GM18502 (cell line): ENCODE results near the gene SLC1A2.

ENCODE experiments used
- ATAC-seq: cut with Tn5 transposase; IDR thresholded peaks from one replicate; pipeline ENCODE4 v1.9.1; 2021; ENCODE audit warnings: mild to moderate bottlenecking; ENCODE audit not compliant: unreplicated experiment, poor library complexity

SLC1A2 gene

GRCh38 chr11:35414776-35415175 is 4.6 kb downstream of the SLC1A2 start:
- no peak for ATAC-seq

- no peak for ATAC-seq
Measured at GRCh38 chr11:35414311-35414710, 5.0 kb downstream of the SLC1A2 start.

GRCh38 chr11:35413598-35413997 is 5.8 kb downstream of the SLC1A2 start:
- no peak for ATAC-seq

- no peak for ATAC-seq
Measured at GRCh38 chr11:35412285-35412684, 7.1 kb downstream of the SLC1A2 start.

GRCh38 chr11:35407041-35407440 is 12.3 kb downstream of the SLC1A2 start:
- ATAC-seq: no peak

GRCh38 chr11:35404388-35404775 is 15.0 kb downstream of the SLC1A2 start:
- ATAC-seq: no peak

GRCh38 chr11:35403765-35404387 is 15.5 kb downstream of the SLC1A2 start:
- no peak for ATAC-seq

GRCh38 chr11:35402751-35403660 is 16.4 kb downstream of the SLC1A2 start:
- ATAC-seq: no peak

- ATAC-seq: no peak
Measured at GRCh38 chr11:35398881-35399280, 20.5 kb downstream of the SLC1A2 start.

GRCh38 chr11:35394941-35395340 is 24.4 kb downstream of the SLC1A2 start:
- ATAC-seq: no peak

- no peak for ATAC-seq
Measured at GRCh38 chr11:35393098-35393497, 26.3 kb downstream of the SLC1A2 start.

- peak; percentile 53 for ATAC-seq
Measured at GRCh38 chr11:35391922-35392688, 27.3 kb downstream of the SLC1A2 start.

GRCh38 chr11:35390737-35391682 is 28.3 kb downstream of the SLC1A2 start:
- ATAC-seq: peak; percentile 89

- no peak for ATAC-seq
Measured at GRCh38 chr11:35389897-35390465, 29.4 kb downstream of the SLC1A2 start.

GRCh38 chr11:35389112-35389511 is 30.2 kb downstream of the SLC1A2 start:
- ATAC-seq: no peak

- no peak for ATAC-seq
Measured at GRCh38 chr11:35388061-35388460, 31.3 kb downstream of the SLC1A2 start.

- no peak for ATAC-seq
Measured at GRCh38 chr11:35387111-35387982, 32.0 kb downstream of the SLC1A2 start.

- ATAC-seq: no peak
Measured at GRCh38 chr11:35383953-35384352, 35.4 kb downstream of the SLC1A2 start.
